Neural crest cell (in vitro differentiated cells): ENCODE measurements around the gene SLC28A2. TPM values are rescaled to one million over a fixed set of nuclear protein-coding genes. Genes with fewer than 3 reads are reported as not detected.
"Not testable (repeated sequence)": the region's sequence is repeated elsewhere in the genome, so short reads cannot be mapped to it uniquely, and the experiment has no call there.

Experiments
- DNase-seq: peaks from one replicate; pipeline ENCODE4 v3.0.0; 2021; ENCODE audit warnings: low read depth, mixed read lengths, low spot score
- H3K27ac Mint-ChIP-seq: one replicate; pipeline ENCODE4 v1.8.0; 2021; ENCODE audit warnings: mild to moderate bottlenecking, mixed read lengths; ENCODE audit not compliant: unreplicated experiment
- H3K27me3 Mint-ChIP-seq: 2 replicates; pipeline ENCODE4 v1.8.0; 2021; ENCODE audit warnings: low read depth, mild to moderate bottlenecking, mixed read lengths
- H3K36me3 Mint-ChIP-seq: 2 replicates; pipeline ENCODE4 v1.8.0; 2021; ENCODE audit warnings: low read depth, mild to moderate bottlenecking, mixed read lengths
- H3K4me1 Mint-ChIP-seq: 2 replicates; pipeline ENCODE4 v1.8.0; 2021; ENCODE audit warnings: mixed read lengths
- H3K4me3 Mint-ChIP-seq: one replicate; pipeline ENCODE4 v1.8.0; 2021; ENCODE audit warnings: mild to moderate bottlenecking, mixed read lengths
- H3K9me3 Mint-ChIP-seq: 2 replicates; pipeline ENCODE4 v1.8.0; 2021; ENCODE audit warnings: mixed read lengths
- CTCF ChIP-seq: fragments of 200-600 bp; sonication (generic); conservative IDR thresholded peaks from 2 replicates; pipeline ENCODE4 v1.5.0; 2021; ENCODE audit warnings: antibody characterized with exemption, mild to moderate bottlenecking
- total RNA-seq: library from RNA; stranded (reverse); gene quantifications from 2 replicates; pipeline ENCODE4 v1.2.1, GENCODE V29; 2021

The SLC28A2 gene
- total RNA-seq, 1 donor from 2014 or later, result not detected

DNA sequence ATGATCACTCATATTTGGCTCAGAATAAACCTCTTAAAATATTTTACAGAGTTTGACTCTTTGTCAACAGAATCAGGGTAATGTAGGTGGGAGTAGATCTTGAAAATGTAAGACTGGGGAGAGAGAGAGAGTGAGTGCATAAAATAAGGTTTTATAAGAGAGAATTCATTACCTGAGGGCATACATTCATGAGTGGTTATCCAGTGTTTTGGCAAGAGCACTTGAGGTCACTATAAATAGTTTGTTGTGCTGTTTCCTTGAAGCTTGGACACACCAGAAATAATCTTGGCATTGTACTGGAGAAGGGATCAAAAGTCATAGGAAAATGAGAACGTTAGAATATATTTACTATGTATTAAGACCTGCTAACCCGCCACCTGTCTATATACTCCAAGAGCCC lies 33.4 kb downstream of the SLC28A2 start:
- Mint-ChIP-seq H3K36me3 (no peaks in the 10 kb centered on the region), H3K4me3 (no peak overlapping the region), H3K4me1 (no peaks in the 10 kb centered on the region), H3K27ac (no peak overlapping the region), H3K9me3 (no peaks in the 10 kb centered on the region), H3K27me3 (peaks cover 45% of the 10 kb centered on the region)
- no peak for DNase-seq
- no peak for TF ChIP-seq CTCF

GRCh38 chr15:45287390-45287956 lies 35.4 kb downstream of the SLC28A2 start:
- no peak for TF ChIP-seq CTCF
- Mint-ChIP-seq H3K9me3 (no peaks in the 10 kb centered on the region), H3K4me1 (no peaks in the 10 kb centered on the region), H3K36me3 (no peaks in the 10 kb centered on the region), H3K27me3 (peaks cover 37% of the 10 kb centered on the region), H3K27ac (no peak overlapping the region), H3K4me3 (no peak overlapping the region)
- DNase-seq, result no peak

- no peak overlapping the region for H3K27ac Mint-ChIP-seq
These were observed 36.9 kb downstream of the SLC28A2 start for GRCh38 chr15:45288947-45289346.

GRCh38 chr15:45291822-45292582 lies 40.0 kb downstream of the SLC28A2 start:
- Mint-ChIP-seq H3K27me3 (peaks cover 26% of the 10 kb centered on the region), H3K36me3 (peaks cover 10% of the 10 kb centered on the region), H3K27ac (no peak overlapping the region), H3K4me1 (no peaks in the 10 kb centered on the region), H3K4me3 (no peak overlapping the region), H3K9me3 (peaks cover 12% of the 10 kb centered on the region)
- no peak for TF ChIP-seq CTCF
- no peak for DNase-seq

More at GRCh38 chr15:45288947-45289346, 36.9 kb downstream of the SLC28A2 start:
- peaks cover 34% of the 10 kb centered on the region for H3K27me3 Mint-ChIP-seq
- TF ChIP-seq CTCF, result no peak
- H3K4me3 Mint-ChIP-seq, result no peak overlapping the region
- H3K9me3 Mint-ChIP-seq, result peaks cover under 1% of the 10 kb centered on the region
- peaks cover under 1% of the 10 kb centered on the region for H3K36me3 Mint-ChIP-seq
- H3K4me1 Mint-ChIP-seq, result no peaks in the 10 kb centered on the region
- no peak for DNase-seq

GRCh38 chr15:45293326-45293725 lies 41.3 kb downstream of the SLC28A2 start:
- H3K36me3 Mint-ChIP-seq, result peaks cover 12% of the 10 kb centered on the region
- peaks cover 17% of the 10 kb centered on the region for H3K9me3 Mint-ChIP-seq
- not testable (repeated sequence) for H3K4me3 Mint-ChIP-seq, H3K4me1 Mint-ChIP-seq, H3K27ac Mint-ChIP-seq, DNase-seq
- peaks cover 16% of the 10 kb centered on the region for H3K27me3 Mint-ChIP-seq

DNA sequence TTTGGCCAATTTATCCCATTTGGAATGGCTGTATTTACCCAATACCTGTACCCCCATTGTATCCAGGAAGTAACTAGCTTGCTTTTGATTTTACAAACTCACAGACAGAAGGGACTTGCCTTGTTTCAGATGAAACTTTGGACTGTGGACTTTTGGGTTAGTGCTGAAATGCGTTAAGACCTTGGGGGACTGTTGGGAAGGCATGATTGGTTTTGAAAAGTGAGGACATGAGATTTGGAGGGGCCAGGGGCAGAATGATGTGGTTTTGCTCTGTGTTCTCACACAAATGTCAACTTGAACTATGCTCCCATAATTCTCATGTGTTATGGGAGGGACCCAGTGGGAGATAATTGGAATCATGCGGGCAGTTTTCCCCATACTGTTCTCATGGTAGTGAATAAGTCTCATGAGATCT lies 46.9 kb downstream of the SLC28A2 start:
- H3K27ac Mint-ChIP-seq, DNase-seq, H3K4me3 Mint-ChIP-seq, H3K4me1 Mint-ChIP-seq: not testable (repeated sequence)
- peaks cover 15% of the 10 kb centered on the region for H3K27me3 Mint-ChIP-seq
- peaks cover 14% of the 10 kb centered on the region for H3K36me3 Mint-ChIP-seq
- peaks cover 22% of the 10 kb centered on the region for H3K9me3 Mint-ChIP-seq
